Embryonic facial prominence (tissue), 1 donor: ENCODE data around the gene ANKRD18B.
A peak's percentile ranks its signal among the peaks of the same experiment; 100 is the strongest.
"Not testable (repeated sequence)": the region's sequence is repeated elsewhere in the genome, so short reads cannot be mapped to it uniquely, and the experiment has no call there.

ENCODE experiments used
- DNase-seq: peaks from one replicate; pipeline ENCODE4 v3.0.0-alpha.2; 2016; ENCODE audit errors: extremely low spot score

ANKRD18B gene

GRCh38 chr9:33523397-33524305 lies at the start of gene ANKRD18B:
TSS of gene ANKRD18B (plus strand) at chr9:33524251. CDS start at chr9:33524490, 239 bp downstream.
- not testable (repeated sequence) for DNase-seq

DNA sequence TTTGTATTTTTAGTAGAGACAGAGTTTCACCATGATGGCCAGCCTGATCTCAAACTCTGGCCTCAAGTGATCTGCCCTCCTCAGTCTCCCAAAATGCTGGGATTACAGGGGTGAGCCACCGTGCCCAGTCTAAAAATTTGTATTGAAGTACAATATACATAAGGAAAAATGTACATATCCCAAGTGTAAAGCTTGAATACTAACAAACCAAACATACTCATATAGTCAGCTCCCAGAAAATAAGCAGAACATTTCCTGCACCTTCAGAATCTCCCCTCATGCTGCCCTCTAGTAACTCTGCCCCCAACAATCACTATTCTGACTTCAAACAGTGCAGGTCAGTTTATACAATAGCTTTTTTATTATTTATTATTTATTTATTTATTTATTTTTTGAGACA lies 48.7 kb upstream of the ANKRD18B start:
- no peak for DNase-seq

DNA sequence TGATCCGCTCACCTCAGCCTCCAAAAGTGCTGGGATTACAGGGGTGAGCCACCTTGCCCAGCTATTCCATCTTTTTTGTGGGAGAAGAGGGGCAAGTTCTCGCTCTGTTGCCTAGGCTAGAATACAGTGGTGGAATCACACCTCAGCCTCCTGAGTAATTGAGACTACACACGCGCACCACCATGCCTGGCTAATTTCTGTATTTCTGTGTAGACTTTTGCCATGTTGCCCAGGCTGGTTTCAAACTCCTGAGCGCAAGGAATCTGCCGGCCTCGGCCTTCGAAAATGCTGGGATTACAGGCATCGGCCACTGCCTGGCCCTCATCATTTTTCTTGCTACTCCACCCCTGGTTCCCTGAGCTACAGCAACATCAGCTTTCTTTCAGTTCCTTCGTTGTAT lies 47.5 kb upstream of the ANKRD18B start:
- DNase-seq, result no peak

- no peak for DNase-seq
Observed at GRCh38 chr9:33480106-33480505, 43.9 kb upstream of the ANKRD18B start.

DNA sequence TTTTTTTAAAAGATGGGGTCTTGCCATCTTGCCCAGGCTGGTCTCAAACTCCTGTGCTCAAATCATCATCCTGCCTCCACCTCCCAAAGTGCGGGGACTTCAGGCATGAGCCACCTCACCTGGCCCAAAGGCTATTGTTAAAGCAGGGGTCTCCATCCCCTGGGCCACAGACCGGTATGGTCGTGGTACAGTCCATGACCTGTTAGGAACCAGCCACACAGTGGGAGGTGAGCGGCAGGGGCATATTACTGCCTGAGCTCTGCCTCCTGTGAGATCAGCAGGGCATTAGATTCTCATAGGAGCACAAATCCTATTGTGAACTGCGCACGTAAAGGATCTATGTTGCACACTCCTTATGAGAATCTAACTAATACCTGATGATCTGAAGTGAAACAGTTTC lies 43.1 kb upstream of the ANKRD18B start:
- DNase-seq, result no peak

DNA sequence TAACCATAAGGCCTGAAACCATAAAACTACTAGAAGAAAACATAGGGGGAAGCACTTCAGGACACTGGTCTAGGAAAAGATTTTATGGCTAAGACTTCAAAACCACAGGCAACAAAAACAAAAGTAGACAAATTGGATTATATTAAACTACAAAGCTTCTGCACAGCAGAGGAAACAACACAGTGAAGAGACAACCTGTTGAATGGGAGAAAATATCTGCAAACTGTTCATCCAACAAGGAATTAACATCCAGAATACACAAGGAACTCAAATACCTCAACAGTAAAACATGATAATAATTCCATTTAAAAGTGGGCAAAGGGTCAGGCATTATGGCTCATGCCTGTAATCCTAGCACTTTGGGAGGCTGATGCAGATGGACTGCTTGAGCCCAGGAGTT lies 38.7 kb upstream of the ANKRD18B start:
- not testable (repeated sequence) for DNase-seq

- no peak for DNase-seq
Observed at GRCh38 chr9:33489066-33489465, 35.0 kb upstream of the ANKRD18B start.

- DNase-seq, result not testable (repeated sequence)
Observed at GRCh38 chr9:33493819-33494218, 30.2 kb upstream of the ANKRD18B start.

GRCh38 chr9:33498387-33498786 lies 25.7 kb upstream of the ANKRD18B start:
- no peak for DNase-seq

- DNase-seq, result no peak
Observed at GRCh38 chr9:33506626-33507370, 17.3 kb upstream of the ANKRD18B start.

DNA sequence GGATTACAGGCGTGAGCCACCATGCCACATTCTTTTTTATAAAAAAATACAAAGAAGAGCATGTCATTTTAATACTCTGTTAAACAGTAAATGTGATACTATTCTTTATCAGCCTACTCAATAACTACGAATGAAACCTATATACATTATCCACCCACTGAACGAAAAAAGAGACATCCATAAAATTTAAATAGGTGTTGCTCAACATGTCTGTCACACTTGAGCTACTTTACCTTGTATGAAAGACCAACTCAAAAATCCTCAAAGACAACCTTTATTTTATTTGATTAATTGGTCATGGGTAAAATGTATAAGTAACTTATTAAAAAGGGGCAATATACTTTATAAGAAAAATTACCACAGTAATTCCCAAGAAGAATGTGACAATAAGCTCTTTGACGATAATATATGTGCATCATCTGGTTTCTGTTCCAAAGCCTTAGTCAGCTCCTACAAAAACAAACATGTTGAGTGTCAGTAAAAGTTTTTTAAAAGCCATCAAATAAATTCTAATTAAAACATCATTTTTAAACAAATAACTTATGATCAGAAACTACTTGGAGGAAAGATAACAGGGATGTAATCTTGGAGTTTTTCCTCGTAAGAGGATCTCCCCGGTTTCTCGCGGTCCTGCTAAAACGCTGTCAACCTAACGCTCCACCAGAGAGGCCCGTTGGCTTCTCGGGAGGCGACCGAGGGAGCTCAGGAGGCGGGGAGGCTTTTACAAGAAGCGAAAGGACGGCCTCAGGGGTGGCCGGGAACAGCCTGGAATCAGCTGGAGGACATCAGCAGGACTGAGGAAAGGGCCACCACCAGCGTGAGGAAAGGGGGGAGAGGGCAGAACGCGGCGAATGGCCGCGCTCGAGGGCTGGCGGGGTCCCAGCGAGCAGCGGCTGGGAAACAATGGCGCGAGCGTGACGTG lies 13.5 kb upstream of the ANKRD18B start:
- DNase-seq, result peak; percentile 29

DNA sequence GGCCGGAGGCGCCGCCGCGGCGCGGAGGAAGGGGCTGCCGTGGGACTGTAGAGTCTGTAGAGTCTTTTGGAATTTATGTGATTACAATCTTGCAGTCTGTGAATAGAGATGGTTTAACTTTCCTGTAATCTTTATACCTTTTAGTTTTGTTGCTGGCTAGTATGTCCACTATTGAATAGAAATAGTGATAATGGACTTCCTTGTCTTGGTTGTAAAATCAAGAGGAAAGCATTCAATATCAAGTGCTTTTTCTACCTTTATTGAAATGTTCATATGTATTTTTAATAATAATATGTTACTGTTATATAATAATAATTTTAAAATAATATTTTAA lies 12.9 kb upstream of the ANKRD18B start:
- not testable (repeated sequence) for DNase-seq

DNA sequence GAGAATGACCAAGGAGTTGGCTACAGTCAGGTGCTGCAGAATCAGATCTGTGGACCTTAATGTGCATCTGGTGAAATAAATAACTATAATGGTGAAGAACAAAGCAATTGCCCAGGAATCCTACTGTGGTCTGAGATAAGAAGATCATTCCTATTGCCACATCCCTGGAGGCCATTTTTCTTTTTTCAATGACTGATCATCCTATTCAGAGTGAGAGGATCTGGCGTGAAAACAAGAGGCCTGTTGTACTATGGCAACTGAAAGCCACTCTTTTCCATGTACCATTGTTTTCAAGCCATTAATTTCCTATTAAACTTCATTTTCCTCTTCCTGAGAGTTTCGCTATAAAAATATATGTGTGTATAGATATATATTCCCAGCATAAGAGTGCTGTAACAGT lies 11.5 kb upstream of the ANKRD18B start:
- not testable (repeated sequence) for DNase-seq

GRCh38 chr9:33515342-33515995 lies 8.6 kb upstream of the ANKRD18B start:
- not testable (repeated sequence) for DNase-seq

DNA sequence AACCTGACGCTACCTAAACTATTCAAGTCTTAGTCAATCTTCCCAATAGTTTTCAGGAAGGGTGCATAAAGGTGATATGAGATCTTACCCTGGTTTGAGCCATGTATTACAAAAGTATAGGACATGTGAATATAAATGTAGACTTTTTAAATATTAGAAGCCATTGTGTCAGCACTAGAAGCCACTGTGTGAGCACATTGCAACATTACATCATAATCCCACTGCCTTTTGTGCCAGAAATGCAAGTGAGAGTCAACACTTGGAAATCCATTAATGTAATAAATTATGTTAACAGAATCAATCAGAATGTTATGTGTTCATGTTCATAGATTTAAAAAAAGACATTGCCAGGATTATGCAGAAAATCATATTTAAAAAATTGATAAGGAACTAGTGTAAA lies 7.7 kb upstream of the ANKRD18B start:
- not testable (repeated sequence) for DNase-seq

GRCh38 chr9:33517373-33517772 lies 6.7 kb upstream of the ANKRD18B start:
- DNase-seq, result no peak

- DNase-seq, result not testable (repeated sequence)
Observed at GRCh38 chr9:33517934-33518577, 6.0 kb upstream of the ANKRD18B start.

DNA sequence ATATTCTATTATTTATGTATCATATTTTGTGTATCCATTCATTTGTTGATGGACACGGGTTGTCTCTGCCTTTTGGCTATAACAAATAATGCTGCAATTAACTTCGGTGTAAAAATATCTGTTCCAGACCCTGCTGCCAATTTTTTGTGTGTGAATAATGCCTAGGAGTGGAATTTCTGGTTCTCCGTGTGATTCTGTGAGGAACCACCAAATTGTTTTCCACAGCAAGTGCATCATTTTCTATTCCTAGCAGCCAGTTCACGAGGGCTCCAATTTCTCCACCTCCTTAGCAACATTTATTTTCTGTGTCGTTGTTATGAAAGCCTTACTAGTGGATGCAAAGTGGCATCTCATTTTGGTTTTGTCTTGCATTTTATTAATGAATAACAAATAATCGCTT lies 2.2 kb upstream of the ANKRD18B start:
- DNase-seq, result not testable (repeated sequence)

DNA sequence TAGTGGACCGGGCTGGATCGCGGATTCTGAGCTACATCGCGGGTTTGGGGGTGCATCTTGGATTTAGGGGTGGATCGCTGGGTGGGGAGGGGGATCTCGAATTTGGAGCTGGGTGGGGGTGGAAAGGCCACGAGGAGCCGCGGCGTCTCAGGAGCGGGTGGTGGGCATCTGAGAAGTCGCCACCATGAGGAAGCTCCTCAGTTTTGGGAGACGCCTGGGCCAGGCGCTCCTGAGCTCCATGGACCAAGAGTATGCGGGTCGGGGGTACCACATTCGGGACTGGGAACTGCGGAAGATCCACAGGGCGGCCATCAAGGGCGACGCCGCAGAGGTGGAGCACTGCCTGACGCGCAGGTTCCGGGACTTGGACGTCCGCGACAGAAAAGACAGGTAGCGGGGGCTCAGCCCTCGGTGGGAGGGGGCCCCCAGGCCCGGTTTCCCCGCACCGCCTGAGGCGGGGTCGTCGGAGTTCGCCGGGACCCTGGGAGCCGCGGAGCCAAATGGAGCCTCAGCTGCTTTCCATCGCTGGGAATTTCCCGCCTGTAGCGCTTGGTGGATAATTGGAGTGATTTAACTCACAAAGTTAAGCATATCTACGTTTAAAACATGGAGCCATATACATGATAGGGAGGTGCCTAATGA lies 376 bp downstream of the ANKRD18B start:
- DNase-seq, result no peak

DNA sequence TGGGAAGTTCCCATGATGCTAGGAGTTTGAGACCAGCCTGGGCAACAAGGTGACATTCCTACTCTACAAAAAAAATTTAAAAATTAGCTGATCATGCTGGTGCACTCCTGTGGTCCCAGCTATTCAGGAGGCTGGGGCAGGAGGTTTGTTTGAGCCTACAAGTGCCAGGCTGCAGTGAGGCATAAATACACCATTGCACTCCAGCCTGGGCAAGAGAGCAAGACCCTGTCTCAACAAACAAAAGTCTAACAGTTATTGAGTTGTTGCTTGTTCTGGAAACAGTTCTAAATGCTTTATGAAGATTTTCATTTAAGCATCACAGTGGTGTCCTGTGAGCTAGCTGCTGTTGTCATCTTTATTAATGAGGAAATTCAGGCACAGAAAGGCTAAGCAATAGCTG lies 4.0 kb downstream of the ANKRD18B start:
- DNase-seq, result not testable (repeated sequence)
